ENCODE data around the gene ZCCHC7. TPM values are rescaled to one million over a fixed set of nuclear protein-coding genes. Genes with fewer than 3 reads are reported as not detected.

The ZCCHC7 gene
- total RNA-seq, 4 donors from 2014 or later = 22.1 to 31.9 (median 25.6) TPM

DNA sequence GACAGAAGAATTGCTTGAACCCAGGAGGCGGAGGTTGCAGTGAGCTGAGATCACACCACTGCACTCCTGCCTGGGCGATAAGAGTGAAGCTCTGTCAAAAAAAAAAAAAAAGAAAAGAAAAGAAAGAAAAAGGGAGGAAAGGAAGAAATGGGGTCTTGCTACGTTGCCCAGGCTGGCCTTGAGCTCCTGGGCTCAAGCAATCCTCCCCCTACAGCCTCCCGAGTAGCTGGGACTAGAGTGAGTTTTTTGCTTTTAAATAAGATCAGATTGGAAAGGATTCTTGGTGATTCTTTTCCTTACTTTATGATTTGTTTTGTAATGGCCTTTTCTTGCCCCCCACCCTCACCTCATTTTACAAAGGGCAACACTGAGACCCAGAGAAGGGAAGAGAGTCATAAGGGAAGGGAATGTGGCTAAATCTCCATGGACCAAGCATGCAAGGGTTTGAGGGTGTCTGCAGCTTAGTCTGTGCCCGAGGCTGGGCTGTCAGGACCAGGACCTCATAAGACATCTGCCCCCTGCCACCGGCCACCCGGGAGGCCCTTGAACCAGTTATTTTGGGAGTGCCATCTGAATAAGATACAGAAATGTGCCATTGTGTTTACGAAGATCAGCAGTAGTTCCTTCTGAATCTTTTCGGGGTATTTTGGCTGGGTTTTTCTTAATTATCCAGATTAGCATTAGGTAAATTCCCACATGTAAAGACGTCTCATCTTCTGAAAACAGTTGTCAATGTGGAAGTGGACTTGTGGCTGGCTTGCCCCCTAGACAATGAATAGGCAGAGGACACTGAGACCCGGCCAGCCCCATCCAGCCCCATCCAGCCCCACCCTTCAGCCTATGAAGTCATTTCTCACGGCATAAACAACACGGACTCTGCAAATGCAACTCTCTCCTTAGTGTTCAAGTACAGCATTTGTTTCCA is 257.6 kb downstream of the ZCCHC7 start:
- Histone ChIP-seq H3K27me3 (no peaks in the 10 kb centered on the region), H3K4me3 (replicated peaks in 1 of 3) (no peak overlapping the region), H3K27ac (no peak overlapping the region), H3K9me3 (no peaks in the 10 kb centered on the region), H3K36me3 (no peaks in the 10 kb centered on the region), H3K4me1 (no peaks in the 10 kb centered on the region)
- intact Hi-C loops (cut with DNase I) = no loop called here
- 78 to 82% methylated on average over 13 of the region's 13 CpGs for WGBS, 2 donors
- TF ChIP-seq CTCF (IDR thresholded peaks at IDR 0.05) (no peak), POLR2A (IDR thresholded peaks at IDR 0.05) (no peak)
- no peak for DNase-seq

DNA sequence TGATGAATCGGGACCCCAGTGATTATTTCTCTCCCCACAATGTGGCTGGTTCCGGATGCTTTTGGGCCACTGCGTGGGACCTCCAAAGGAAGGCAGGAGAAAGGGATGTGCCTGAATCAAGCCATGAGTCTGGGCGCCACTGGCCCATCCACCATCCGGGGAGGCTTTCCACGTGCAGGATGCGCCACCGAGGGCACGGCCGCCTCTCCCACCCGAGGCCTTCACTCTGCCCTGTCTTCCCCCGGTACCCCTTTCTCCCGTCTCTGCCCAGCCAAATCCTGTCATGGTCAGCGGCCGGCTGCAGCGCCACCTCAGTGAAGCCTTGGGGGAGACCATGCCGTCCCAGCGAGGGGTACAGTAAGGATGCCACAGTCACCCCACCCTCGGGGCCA is 258.2 kb downstream of the ZCCHC7 start:
- Histone ChIP-seq H3K36me3 (no peaks in the 10 kb centered on the region), H3K4me3 (replicated peaks in 1 of 3) (no peak overlapping the region), H3K27ac (no peak overlapping the region), H3K27me3 (no peaks in the 10 kb centered on the region), H3K4me1 (no peaks in the 10 kb centered on the region), H3K9me3 (no peaks in the 10 kb centered on the region)
- 86 to 89% methylated on average over 13 to 18 of the region's 19 CpGs for WGBS, 2 donors
- DNase-seq = no peak
- no peak for TF ChIP-seq CTCF (IDR thresholded peaks at IDR 0.05)
- TF ChIP-seq POLR2A (IDR thresholded peaks at IDR 0.05) = no peak
- intact Hi-C loops (cut with DNase I) = no loop called here

- H3K9me3 ChIP-seq = no peaks in the 10 kb centered on the region
- H3K36me3 ChIP-seq = no peaks in the 10 kb centered on the region
- TF ChIP-seq POLR2A (IDR thresholded peaks at IDR 0.05) (no peak), CTCF (IDR thresholded peaks at IDR 0.05) (no peak)
- no peak for DNase-seq
- no peaks in the 10 kb centered on the region for H3K4me1 ChIP-seq
- intact Hi-C loops (cut with DNase I) = loop anchor here (10.0 kb wide), 1 partner anchor 505 kb away; no protein-coding TSS in a partner anchor
- no peaks in the 10 kb centered on the region for H3K27me3 ChIP-seq
- WGBS, 2 donors = 69 to 72% methylated on average over 2 of the region's 2 CpGs
- H3K27ac ChIP-seq = no peak overlapping the region
- no peak overlapping the region for H3K4me3 ChIP-seq (replicated peaks in 1 of 3)
Observed at GRCh38 chr9:37379835-37380234, 259.5 kb downstream of the ZCCHC7 start.

GRCh38 chr9:37380570-37380969 is 260.2 kb downstream of the ZCCHC7 start:
- Histone ChIP-seq H3K9me3 (no peaks in the 10 kb centered on the region), H3K27me3 (no peaks in the 10 kb centered on the region), H3K4me3 (replicated peaks in 1 of 3) (no peak overlapping the region), H3K4me1 (no peaks in the 10 kb centered on the region), H3K27ac (no peak overlapping the region), H3K36me3 (no peaks in the 10 kb centered on the region)
- DNase-seq = no peak
- intact Hi-C loops (cut with DNase I) = loop anchor here (10.0 kb wide), 1 partner anchor 506 kb away; no protein-coding TSS in a partner anchor
- TF ChIP-seq CTCF (IDR thresholded peaks at IDR 0.05) (no peak), POLR2A (IDR thresholded peaks at IDR 0.05) (no peak)
- WGBS, 2 donors = 94% methylated on average over 9 of the region's 9 CpGs

GRCh38 chr9:37381094-37381741 is 260.8 kb downstream of the ZCCHC7 start:
- Histone ChIP-seq H3K36me3 (no peaks in the 10 kb centered on the region), H3K9me3 (no peaks in the 10 kb centered on the region), H3K27ac (no peak overlapping the region), H3K27me3 (no peaks in the 10 kb centered on the region), H3K4me3 (replicated peaks in 1 of 3) (no peak overlapping the region), H3K4me1 (no peaks in the 10 kb centered on the region)
- intact Hi-C loops (cut with DNase I) = loop anchor here (10.0 kb wide), 1 partner anchor 506 kb away; no protein-coding TSS in a partner anchor
- 68 to 81% methylated on average over 11 of the region's 11 CpGs for WGBS, 2 donors
- no peak for TF ChIP-seq POLR2A (IDR thresholded peaks at IDR 0.05)
- TF ChIP-seq CTCF (IDR thresholded peaks at IDR 0.05) = no peak
- no peak for DNase-seq

All from thyroid gland (tissue), 4 donors.